GM18870 (cell line): ENCODE results near the gene CRADD.
"Not testable (repeated sequence)": the region's sequence is repeated elsewhere in the genome, so short reads cannot be mapped to it uniquely, and the experiment has no call there.

ENCODE experiments used
- ATAC-seq: cut with Tn5 transposase; IDR thresholded peaks from one replicate; pipeline ENCODE4 v1.9.1; 2021; ENCODE audit warnings: moderate library complexity; ENCODE audit not compliant: unreplicated experiment

CRADD gene

GRCh38 chr12:93918900-93919299 lies 241.7 kb downstream of the CRADD start:
- ATAC-seq, result no peak

- ATAC-seq, result no peak
Observed at GRCh38 chr12:93921521-93921920, 244.3 kb downstream of the CRADD start.

- ATAC-seq, result no peak
Observed at GRCh38 chr12:93922583-93923006, 245.4 kb downstream of the CRADD start.

- ATAC-seq, result no peak
Observed at GRCh38 chr12:93924367-93924766, 247.2 kb downstream of the CRADD start.

- ATAC-seq, result no peak
Observed at GRCh38 chr12:93925585-93926205, 248.5 kb downstream of the CRADD start.

- no peak for ATAC-seq
Observed at GRCh38 chr12:93926237-93926636, 249.1 kb downstream of the CRADD start.

- ATAC-seq, result not testable (repeated sequence)
Observed at GRCh38 chr12:93929081-93929480, 251.9 kb downstream of the CRADD start.

GRCh38 chr12:93937812-93938211 lies 260.6 kb downstream of the CRADD start:
- ATAC-seq, result no peak

GRCh38 chr12:93938317-93938716 lies 261.1 kb downstream of the CRADD start:
- no peak for ATAC-seq

GRCh38 chr12:93938931-93939330 lies 261.8 kb downstream of the CRADD start:
- ATAC-seq, result no peak

- ATAC-seq, result no peak
Observed at GRCh38 chr12:93939641-93940325, 262.6 kb downstream of the CRADD start.

- ATAC-seq, result no peak
Observed at GRCh38 chr12:93943780-93944179, 266.6 kb downstream of the CRADD start.

GRCh38 chr12:93944201-93944600 lies 267.0 kb downstream of the CRADD start:
- ATAC-seq, result no peak
